Measurements from ENCODE around the gene GAB1.

GAB1 gene

DNA sequence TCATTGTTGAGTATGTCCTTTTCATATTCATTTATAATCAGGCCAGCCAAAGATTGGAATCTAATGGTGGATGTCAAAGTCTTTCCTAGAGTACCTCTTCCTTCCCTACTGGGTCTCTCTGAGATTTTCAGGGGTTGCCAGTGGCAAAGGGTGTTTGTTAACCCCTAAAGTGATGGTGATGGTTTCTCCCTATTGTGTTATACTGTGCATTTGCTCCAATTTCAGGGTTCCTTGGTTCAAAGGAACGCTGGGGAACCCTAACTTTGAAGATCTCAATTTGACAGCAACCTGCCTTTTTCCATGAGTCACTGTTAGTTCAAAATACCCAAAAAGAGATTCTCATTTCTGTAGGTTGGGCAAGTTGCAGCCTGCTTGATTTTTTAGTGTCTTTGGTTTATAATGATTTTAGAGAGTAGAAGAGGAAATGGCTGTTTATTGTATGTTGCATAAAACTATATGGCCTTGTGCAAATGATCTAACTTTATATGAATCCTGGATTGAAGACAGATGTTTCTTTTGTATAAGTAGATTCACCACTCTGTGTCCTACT is 23.0 kb downstream of the GAB1 start:
- no peak for DNase-seq

DNA sequence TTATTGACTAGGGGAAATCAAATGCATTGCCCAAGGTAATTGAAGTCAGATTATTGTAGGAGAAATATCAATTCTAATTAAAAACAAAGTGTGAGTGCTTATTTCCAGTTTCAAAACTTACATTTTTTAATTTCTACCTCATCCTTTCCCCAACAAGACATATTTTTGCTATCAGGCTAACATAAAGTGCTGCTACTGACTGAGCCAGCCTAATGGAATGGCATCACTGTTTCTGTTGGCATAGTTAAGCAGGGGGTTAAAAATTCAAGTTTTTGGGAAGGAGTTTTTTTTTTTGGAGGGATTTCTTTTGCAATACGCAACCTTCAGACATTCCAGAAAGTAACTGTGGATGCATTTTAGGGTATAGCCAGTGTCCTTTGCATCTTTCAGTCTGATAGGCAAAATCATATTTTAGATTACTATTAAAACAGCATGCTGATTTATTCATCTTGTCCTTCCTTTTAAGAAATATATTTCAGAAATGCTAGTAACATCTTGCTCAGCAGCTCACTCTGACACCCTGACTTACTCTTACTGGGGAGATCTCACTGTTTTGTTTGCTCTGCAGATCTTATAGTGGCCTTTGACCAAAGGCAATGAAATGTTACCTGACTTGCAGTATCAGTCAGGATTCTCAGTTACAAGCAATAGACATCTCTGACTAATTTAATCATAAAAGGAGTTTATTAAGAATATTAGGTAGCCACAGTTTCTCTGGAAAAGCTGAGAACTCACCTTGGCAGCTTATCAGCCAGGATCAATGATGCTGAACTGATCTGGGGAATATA is 24.4 kb downstream of the GAB1 start:
- DNase-seq: no peak

- no peak for DNase-seq
Observed at GRCh38 chr4:143362349-143363046, 25.8 kb downstream of the GAB1 start.

GRCh38 chr4:143363332-143363731 is 26.7 kb downstream of the GAB1 start:
- DNase-seq: no peak

- DNase-seq: no peak
Observed at GRCh38 chr4:143364063-143364462, 27.4 kb downstream of the GAB1 start.

- DNase-seq: no peak
Observed at GRCh38 chr4:143367863-143368262, 31.2 kb downstream of the GAB1 start.

- DNase-seq: no peak
Observed at GRCh38 chr4:143369552-143369951, 32.9 kb downstream of the GAB1 start.

DNA sequence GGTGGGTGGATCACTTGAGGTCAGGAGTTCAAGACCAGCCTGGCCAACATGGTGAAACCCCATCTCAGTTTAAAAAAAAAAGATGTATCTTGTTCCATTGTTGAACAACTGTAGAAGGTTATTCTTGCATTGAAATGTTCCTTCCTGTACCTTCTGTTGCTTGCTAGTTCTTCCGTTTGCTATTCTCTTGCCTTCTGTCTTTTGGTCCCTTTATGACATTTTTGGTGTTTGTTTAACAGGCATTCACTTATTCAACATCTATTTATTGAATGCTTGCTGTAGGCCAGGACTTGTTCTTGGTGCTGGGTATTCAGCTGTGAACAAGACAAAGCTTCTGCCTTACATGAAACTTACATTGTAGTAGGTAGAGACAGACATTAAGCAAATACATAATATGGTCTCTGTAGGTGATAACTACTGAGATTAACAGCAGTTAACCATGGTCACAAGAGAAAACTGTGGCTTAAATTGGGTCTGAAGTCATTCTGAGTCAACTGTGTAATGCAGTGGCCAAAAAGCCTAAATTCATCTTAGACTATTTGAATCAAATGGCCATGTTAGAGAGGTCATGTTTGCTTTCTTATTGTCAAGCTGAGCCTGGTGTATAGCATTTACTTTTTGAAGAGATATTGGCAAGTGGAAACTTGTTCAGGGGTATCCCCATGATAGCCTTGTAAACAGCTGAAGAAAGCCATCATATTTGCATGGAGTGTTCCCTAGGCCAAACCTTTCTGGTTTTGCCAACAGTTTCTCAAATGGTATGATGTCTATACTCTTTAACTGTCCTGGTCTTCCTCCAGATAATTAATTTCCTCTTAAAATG is 35.6 kb downstream of the GAB1 start:
- no peak for DNase-seq

DNA sequence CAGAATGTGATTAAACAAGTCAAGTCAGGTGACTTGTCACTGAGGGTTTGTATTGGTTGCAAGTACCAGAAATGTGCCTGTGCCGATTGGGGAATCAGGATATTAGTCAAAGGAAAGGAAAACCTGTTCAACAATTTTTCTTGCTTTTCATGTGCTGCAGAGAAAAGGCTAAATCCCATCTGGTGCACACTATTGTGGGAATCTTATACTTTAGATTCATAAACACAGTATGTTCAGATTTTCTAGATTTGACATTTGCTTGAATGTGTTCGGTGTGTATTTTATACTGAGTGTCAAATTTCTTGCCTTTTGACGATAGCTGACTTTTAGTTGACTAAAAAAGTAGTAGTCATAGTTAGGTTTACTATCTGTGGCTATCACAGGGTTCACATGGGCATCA is 37.6 kb downstream of the GAB1 start:
- DNase-seq: no peak

GRCh38 chr4:143374771-143375170 is 38.1 kb downstream of the GAB1 start:
- no peak for DNase-seq

DNA sequence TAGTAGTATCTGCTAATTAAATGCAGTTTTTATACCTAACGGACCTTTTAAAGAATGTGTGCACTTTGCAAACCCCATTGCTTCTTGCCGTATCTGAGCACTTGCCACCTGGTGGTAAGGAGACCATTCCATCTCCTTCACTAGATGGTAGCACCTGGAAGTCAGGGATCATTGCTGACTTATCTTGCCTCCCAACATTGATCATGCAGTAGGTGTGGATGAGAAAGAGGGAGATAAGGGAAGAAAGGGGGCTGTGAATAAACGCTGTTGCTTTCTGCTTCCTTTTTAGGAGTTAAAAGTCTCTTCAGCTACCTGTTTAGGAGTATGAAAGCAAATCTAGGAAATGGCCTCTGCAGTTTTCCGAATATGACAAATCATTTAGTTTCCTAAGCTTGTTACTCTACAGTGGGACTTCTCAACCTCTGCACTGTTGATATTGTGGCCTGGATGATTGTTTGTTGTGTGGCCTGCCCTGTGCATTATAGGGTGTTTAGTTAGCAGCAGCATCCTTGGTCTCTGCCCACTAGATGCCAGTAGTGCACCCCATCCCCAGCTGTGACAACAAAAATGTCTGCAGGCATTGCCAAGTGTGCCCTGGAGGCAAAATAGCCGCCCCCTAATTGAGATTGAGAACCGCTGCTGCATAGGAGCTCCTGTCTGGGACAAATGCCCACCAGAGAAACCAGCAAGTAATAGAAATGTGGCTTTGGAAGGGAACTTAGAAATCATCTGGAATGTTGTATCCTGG is 38.8 kb downstream of the GAB1 start:
- DNase-seq: no peak

DNA sequence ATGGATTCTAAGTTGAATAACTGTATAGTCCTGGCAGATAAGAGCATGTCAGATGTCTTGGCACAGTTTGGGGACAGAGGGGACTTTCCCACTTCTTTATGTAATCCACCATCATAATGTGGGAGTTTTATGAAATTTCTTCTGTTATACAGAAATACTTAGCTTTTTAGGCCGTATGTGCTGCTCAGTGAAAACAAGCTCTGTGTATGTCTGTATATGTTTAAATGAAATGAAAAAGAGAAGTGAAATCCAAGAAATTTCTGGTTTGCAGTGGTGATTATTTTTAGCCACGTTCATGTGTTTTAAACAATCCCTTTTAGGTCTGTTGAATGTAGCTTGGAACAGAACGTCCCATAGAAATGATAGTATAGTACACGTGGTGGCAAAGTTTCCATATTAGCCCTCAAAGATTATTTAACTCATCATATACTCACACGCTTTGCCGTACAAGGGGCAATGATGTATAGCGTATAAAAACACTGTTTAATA is 41.0 kb downstream of the GAB1 start:
- no peak for DNase-seq

DNA sequence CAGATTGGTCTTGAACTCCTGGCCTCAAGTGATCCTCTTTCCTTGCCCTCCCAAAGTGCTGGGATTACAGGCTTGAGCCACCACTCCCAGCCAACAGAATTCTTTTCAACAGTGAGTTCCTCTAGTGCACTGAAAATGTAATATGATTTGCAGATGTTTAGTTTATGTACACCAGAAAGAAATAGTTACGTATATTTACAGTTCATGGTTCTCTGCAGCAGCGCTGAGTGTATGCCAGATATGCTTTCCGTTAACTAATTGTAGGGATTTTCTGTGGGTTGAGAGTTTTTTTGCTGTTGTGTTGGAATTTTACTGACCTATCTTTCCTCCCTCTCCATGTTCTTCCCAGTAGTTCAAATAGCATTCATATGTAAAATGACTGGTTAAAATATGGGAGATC is 44.0 kb downstream of the GAB1 start:
- no peak for DNase-seq

GRCh38 chr4:143381189-143382118 is 44.8 kb downstream of the GAB1 start:
- DNase-seq: no peak

- DNase-seq: no peak
Observed at GRCh38 chr4:143382596-143382995, 45.9 kb downstream of the GAB1 start.

DNA sequence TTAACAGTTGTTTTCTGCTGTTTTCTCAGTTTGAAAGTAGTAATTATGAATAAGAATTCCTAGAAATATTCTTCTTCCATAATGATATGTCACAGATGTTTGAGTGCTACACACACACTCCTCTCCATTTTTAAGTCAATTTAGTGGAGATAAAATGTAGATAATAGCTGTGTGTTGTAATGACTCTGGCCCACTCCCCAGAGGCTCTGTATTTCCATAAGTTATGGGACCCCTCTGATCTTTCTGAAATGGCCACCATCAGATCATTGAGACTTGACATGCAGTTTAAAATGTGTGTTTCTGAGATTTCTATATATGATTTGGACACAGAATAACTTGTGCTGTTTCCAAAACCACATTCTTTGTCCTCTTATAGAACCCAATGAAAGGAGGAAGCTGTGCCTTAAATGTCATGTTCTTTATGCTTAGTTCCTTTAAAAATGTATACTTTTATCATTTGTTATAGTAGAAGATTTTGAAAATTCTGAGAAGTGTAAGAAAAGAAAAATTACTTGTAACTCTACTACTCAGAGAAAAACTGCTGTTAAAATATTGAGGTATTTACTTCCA is 46.4 kb downstream of the GAB1 start:
- no peak for DNase-seq

- no peak for DNase-seq
Observed at GRCh38 chr4:143384381-143384994, 47.8 kb downstream of the GAB1 start.

DNA sequence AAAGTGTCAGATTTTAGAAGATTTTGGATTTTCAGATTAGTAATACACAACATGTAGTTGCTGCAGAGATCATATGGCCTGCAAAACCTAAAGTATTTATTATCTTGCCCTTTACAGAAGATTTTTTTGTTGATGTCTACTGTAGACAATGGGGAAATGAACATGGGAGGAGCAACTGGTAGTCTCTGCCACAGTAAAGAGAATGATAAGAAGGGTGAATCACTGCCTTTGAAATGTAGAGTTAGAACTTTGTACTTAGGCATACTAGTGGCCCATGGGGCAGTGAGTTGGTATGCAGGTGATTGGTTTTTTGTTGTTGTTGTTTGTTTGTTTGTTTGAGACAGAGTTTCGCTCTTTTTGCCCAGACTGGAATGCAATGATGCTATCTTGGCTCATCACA is 50.1 kb downstream of the GAB1 start:
- DNase-seq: no peak

- DNase-seq: no peak
Observed at GRCh38 chr4:143389579-143390195, 53.0 kb downstream of the GAB1 start.

- DNase-seq: no peak
Observed at GRCh38 chr4:143390764-143391163, 54.1 kb downstream of the GAB1 start.

Measured in NCI-H2171 treated with DMSO at 0.1 percent for 48 hours (cell line).